ENCODE results near the gene FERMT3. TPM values are rescaled to one million over a fixed set of nuclear protein-coding genes. Genes with fewer than 3 reads are reported as not detected.

FERMT3 gene
- total and polyA plus RNA-seq, 2 of the 8 experiments (the other 6 are each of a cell fraction or from before 2014, with no cell fraction given), result 1.4 to 3.7 TPM

- no peak for TF ChIP-seq FOSL1 (IDR thresholded peaks at IDR 0.05; ENCODE audit: insufficient read depth, low read depth, low read length)
- no peak for TF ChIP-seq NRF1 (IDR thresholded peaks at IDR 0.05; ENCODE audit: low read depth, low read length)
- TF ChIP-seq POU5F1 (IDR thresholded peaks at IDR 0.05; ENCODE audit: low read depth, low read length), result no peak
- no peak for TF ChIP-seq CREB1 (IDR thresholded peaks at IDR 0.05)
Measured at GRCh38 chr11:64198511-64198910, 8.0 kb upstream of the FERMT3 start (continued).

Measured in H1 (cell line).